Astrocyte (in vitro differentiated cells and primary cell): ENCODE results near the gene CD70.

Experiments used
- CTCF ChIP-seq: IDR thresholded peaks from 2 replicates; pipeline ENCODE4 v1.5.1; 2011; ENCODE audit warnings: low read depth, mild to moderate bottlenecking, inconsistent platforms, low read length, moderate library complexity; ENCODE audit not compliant: insufficient read depth
- EZH2 ChIP-seq: IDR thresholded peaks from 2 replicates; pipeline ENCODE4 v1.6.1; 2012; ENCODE audit warnings: mild to moderate bottlenecking, low read length, inconsistent platforms; ENCODE audit not compliant: insufficient read depth

- TF ChIP-seq CTCF (no peak), EZH2 (no peak)
These were observed 20.2 kb downstream of the CD70 start for GRCh38 chr19:6570764-6571163.
